GM12801 (cell line): Measurements from ENCODE around the gene BRIP1.

Experiments used
- CTCF ChIP-seq: IDR thresholded peaks from one replicate; pipeline ENCODE4 v1.5.1; 2011; ENCODE audit warnings: control low read depth; ENCODE audit not compliant: insufficient read length; ENCODE audit errors: extremely low read depth

Gene BRIP1

GRCh38 chr17:61799812-61800484 is 63.4 kb downstream of the BRIP1 start:
- no peak for TF ChIP-seq CTCF

GRCh38 chr17:61797283-61797682 is 66.0 kb downstream of the BRIP1 start:
- no peak for TF ChIP-seq CTCF

- TF ChIP-seq CTCF = no peak
Measured at GRCh38 chr17:61795546-61795945, 67.8 kb downstream of the BRIP1 start.

GRCh38 chr17:61794792-61795191 is 68.5 kb downstream of the BRIP1 start:
- TF ChIP-seq CTCF = no peak

GRCh38 chr17:61794242-61794641 is 69.1 kb downstream of the BRIP1 start:
- TF ChIP-seq CTCF = no peak

GRCh38 chr17:61793565-61793964 is 69.8 kb downstream of the BRIP1 start:
- no peak for TF ChIP-seq CTCF

GRCh38 chr17:61789872-61790271 is 73.5 kb downstream of the BRIP1 start:
- no peak for TF ChIP-seq CTCF
